Osteocyte (in vitro differentiated cells): ENCODE results near the gene SYPL1. TPM values are rescaled to one million over a fixed set of nuclear protein-coding genes. Genes with fewer than 3 reads are reported as not detected.

Experiments used
- DNase-seq: peaks from one replicate; pipeline ENCODE4 v3.0.0; 2021; ENCODE audit warnings: mixed read lengths; ENCODE audit not compliant: unreplicated experiment; ENCODE audit errors: extremely low spot score
- H3K27ac Mint-ChIP-seq: one replicate; pipeline ENCODE4 v1.8.0; 2021; ENCODE audit warnings: mild to moderate bottlenecking, mixed read lengths; ENCODE audit not compliant: unreplicated experiment
- H3K27me3 Mint-ChIP-seq: one replicate; pipeline ENCODE4 v1.8.0; 2021; ENCODE audit warnings: mixed read lengths; ENCODE audit not compliant: unreplicated experiment
- H3K36me3 Mint-ChIP-seq: one replicate; pipeline ENCODE4 v1.8.0; 2021; ENCODE audit warnings: mixed read lengths; ENCODE audit not compliant: unreplicated experiment
- H3K4me1 Mint-ChIP-seq: one replicate; pipeline ENCODE4 v1.8.0; 2021; ENCODE audit warnings: mixed read lengths; ENCODE audit not compliant: unreplicated experiment
- H3K4me3 Mint-ChIP-seq: one replicate; pipeline ENCODE4 v1.8.0; 2021; ENCODE audit warnings: mild to moderate bottlenecking, moderate library complexity, mixed read lengths; ENCODE audit not compliant: unreplicated experiment
- H3K9me3 Mint-ChIP-seq: one replicate; pipeline ENCODE4 v1.8.0; 2021; ENCODE audit warnings: mixed read lengths; ENCODE audit not compliant: unreplicated experiment
- total RNA-seq: library from RNA; stranded (reverse); gene quantifications from 2 replicates; pipeline ENCODE4 v1.2.1, GENCODE V29; 2021
- TF ChIP-seq, protein P1 (sequence below): fragments of 200-600 bp; sonication (generic); IDR thresholded peaks from 2 replicates; pipeline ENCODE4 v1.5.0; 2021; ENCODE audit warnings: antibody characterized with exemption, mild to moderate bottlenecking, moderate library complexity

SYPL1 gene
- total RNA-seq, 1 donor from 2014 or later = 80.9 TPM

GRCh38 chr7:106122713-106123112, 10.6 kb upstream of the SYPL1 start:
- no peak for DNase-seq
- peaks cover 8% of the 10 kb centered on the region for H3K4me1 Mint-ChIP-seq
- H3K9me3 Mint-ChIP-seq = no peaks in the 10 kb centered on the region
- no peak overlapping the region for H3K4me3 Mint-ChIP-seq
- H3K27ac Mint-ChIP-seq = no peak overlapping the region
- TF ChIP-seq, protein P1, sequence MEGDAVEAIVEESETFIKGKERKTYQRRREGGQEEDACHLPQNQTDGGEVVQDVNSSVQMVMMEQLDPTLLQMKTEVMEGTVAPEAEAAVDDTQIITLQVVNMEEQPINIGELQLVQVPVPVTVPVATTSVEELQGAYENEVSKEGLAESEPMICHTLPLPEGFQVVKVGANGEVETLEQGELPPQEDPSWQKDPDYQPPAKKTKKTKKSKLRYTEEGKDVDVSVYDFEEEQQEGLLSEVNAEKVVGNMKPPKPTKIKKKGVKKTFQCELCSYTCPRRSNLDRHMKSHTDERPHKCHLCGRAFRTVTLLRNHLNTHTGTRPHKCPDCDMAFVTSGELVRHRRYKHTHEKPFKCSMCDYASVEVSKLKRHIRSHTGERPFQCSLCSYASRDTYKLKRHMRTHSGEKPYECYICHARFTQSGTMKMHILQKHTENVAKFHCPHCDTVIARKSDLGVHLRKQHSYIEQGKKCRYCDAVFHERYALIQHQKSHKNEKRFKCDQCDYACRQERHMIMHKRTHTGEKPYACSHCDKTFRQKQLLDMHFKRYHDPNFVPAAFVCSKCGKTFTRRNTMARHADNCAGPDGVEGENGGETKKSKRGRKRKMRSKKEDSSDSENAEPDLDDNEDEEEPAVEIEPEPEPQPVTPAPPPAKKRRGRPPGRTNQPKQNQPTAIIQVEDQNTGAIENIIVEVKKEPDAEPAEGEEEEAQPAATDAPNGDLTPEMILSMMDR = no peak
- H3K36me3 Mint-ChIP-seq = no peaks in the 10 kb centered on the region
- no peaks in the 10 kb centered on the region for H3K27me3 Mint-ChIP-seq

GRCh38 chr7:106121189-106121810, 9.2 kb upstream of the SYPL1 start:
- H3K27ac Mint-ChIP-seq = no peak overlapping the region
- H3K4me3 Mint-ChIP-seq = no peak overlapping the region
- H3K36me3 Mint-ChIP-seq = no peaks in the 10 kb centered on the region
- TF ChIP-seq, protein P1 = no peak
- no peaks in the 10 kb centered on the region for H3K27me3 Mint-ChIP-seq
- no peaks in the 10 kb centered on the region for H3K9me3 Mint-ChIP-seq
- H3K4me1 Mint-ChIP-seq = peaks cover 4% of the 10 kb centered on the region
- no peak for DNase-seq

DNA sequence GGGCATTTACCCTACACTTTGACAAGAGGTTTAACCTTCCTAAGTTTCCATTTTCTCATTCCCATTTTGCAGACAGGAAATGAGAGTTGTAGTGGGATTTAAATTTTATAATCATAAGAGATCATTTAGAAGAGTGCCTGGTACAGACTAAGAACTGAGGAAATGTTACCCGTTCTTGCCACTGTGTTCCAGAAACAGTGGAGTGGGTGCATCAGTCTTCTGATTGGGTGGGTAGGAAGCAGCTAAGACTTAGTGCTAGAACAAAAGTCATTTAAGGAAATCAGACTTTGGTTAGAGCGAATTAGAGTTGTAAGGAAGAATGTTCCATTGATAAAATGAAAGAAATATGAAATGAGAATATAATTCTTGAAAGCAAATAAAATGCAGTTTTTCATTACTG, 8.4 kb upstream of the SYPL1 start:
- no peaks in the 10 kb centered on the region for H3K4me1 Mint-ChIP-seq
- TF ChIP-seq, protein P1 = no peak
- no peak for DNase-seq
- H3K36me3 Mint-ChIP-seq = no peaks in the 10 kb centered on the region
- no peaks in the 10 kb centered on the region for H3K27me3 Mint-ChIP-seq
- H3K27ac Mint-ChIP-seq = no peak overlapping the region
- H3K4me3 Mint-ChIP-seq = no peak overlapping the region
- no peaks in the 10 kb centered on the region for H3K9me3 Mint-ChIP-seq

GRCh38 chr7:106119719-106120118, 7.6 kb upstream of the SYPL1 start:
- Mint-ChIP-seq H3K9me3 (no peaks in the 10 kb centered on the region), H3K27me3 (no peaks in the 10 kb centered on the region), H3K36me3 (no peaks in the 10 kb centered on the region), H3K27ac (no peak overlapping the region), H3K4me3 (no peak overlapping the region), H3K4me1 (no peaks in the 10 kb centered on the region)
- DNase-seq = no peak
- TF ChIP-seq, protein P1 = no peak

GRCh38 chr7:106117786-106118544, 5.9 kb upstream of the SYPL1 start:
- Mint-ChIP-seq H3K27me3 (no peaks in the 10 kb centered on the region), H3K4me1 (peaks cover 4% of the 10 kb centered on the region), H3K36me3 (no peaks in the 10 kb centered on the region), H3K27ac (no peak overlapping the region), H3K9me3 (no peaks in the 10 kb centered on the region), H3K4me3 (no peak overlapping the region)
- TF ChIP-seq, protein P1 = no peak
- no peak for DNase-seq
